Esophagus muscularis mucosa (tissue), 4 donors: ENCODE data around the gene KCNQ1.

Experiments
- EP300 ChIP-seq: sonication (generic); formaldehyde crosslinking; IDR thresholded peaks from one replicate; pipeline ENCODE4 v1.6.1; 2017; ENCODE audit warnings: antibody characterized with exemption
- POLR2A ChIP-seq: fragments of 450-650 bp; IDR thresholded peaks from one replicate; pipeline ENCODE4 v1.6.1; 2017; ENCODE audit warnings: antibody characterized with exemption, moderate library complexity, mild to moderate bottlenecking, low read depth
- POLR2AphosphoS5 ChIP-seq, 2 donors: sonication (generic); formaldehyde crosslinking; IDR thresholded peaks; one replicate each; pipeline ENCODE4 v1.6.1; 2017; ENCODE audit warnings: antibody characterized with exemption in 2 of 2
- TF ChIP-seq, protein P1 (sequence below), 3 experiments: fragments of 200-600 bp in 2 of 3; fragments of 450-650 bp in 1 of 3; sonication (generic) in 2 of 3; IDR thresholded peaks; one replicate each; pipeline ENCODE4 v1.5.1; 2017 to 2019; ENCODE audit warnings: antibody characterized with exemption in 3 of 3, mild to moderate bottlenecking in 2 of 3, moderate library complexity in 1 of 3

DNA sequence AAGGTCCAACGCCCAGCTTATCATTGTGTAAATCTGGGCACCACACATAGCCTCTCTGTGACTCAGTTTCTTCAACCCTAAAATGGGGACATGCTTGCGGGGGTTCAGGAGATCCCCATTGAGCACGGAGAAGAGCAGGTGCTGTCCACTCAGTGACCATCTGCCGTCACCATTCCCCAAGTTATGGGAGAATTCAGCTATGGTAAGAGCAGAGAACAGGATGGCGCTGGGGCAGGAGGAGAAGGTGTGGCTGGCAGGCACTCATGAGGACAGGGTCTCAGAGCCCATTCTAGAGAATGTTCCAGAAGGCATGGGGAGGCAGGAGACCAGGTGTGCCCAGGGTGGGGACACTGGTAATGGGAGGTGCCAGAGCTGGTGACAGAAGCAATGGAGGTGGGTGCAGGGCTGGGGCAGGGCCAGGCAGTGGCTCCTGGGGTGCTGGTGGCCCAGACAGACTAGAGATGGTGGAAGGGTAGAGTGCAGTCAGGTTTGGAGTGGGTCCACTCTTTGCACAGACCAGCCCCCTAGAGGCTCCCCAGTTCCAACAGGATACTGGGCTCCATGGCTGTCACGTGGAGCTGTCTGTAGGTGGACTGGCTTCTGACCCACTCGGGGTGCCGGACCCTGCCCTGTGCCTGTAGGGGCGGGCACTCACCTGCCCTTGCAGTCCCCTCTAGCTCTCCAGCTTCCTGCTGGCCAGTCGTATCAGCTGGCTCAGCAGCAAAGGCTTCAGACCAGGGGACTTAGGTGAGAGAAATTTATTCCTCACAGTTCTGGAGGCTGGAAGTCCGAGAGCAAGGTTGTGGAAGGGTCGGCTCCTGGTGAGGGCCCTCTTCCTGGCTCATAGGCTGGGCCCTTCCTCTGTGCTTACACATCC, 356.1 kb downstream of the KCNQ1 start:
- TF ChIP-seq, protein P1, sequence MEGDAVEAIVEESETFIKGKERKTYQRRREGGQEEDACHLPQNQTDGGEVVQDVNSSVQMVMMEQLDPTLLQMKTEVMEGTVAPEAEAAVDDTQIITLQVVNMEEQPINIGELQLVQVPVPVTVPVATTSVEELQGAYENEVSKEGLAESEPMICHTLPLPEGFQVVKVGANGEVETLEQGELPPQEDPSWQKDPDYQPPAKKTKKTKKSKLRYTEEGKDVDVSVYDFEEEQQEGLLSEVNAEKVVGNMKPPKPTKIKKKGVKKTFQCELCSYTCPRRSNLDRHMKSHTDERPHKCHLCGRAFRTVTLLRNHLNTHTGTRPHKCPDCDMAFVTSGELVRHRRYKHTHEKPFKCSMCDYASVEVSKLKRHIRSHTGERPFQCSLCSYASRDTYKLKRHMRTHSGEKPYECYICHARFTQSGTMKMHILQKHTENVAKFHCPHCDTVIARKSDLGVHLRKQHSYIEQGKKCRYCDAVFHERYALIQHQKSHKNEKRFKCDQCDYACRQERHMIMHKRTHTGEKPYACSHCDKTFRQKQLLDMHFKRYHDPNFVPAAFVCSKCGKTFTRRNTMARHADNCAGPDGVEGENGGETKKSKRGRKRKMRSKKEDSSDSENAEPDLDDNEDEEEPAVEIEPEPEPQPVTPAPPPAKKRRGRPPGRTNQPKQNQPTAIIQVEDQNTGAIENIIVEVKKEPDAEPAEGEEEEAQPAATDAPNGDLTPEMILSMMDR (IDR thresholded peaks at IDR 0.05), result no peak
- no peak for TF ChIP-seq POLR2AphosphoS5 (IDR thresholded peaks at IDR 0.05)
- no peak for TF ChIP-seq POLR2A
- no peak for TF ChIP-seq EP300
